LNCaP clone FGC (cell line): Measurements from ENCODE around the gene LRP11.
A peak's percentile ranks its signal among the peaks of the same experiment; 100 is the strongest.
"Not testable (repeated sequence)": the region's sequence is repeated elsewhere in the genome, so short reads cannot be mapped to it uniquely, and the experiment has no call there.

Source experiments
- DNase-seq: peaks from one replicate; pipeline ENCODE4 v3.0.0-alpha.2; 2011; ENCODE audit warnings: low read depth
- H3K4me3 ChIP-seq: 2 replicates; pipeline ENCODE4 v1.5.1; 2011; ENCODE audit warnings: mild to moderate bottlenecking, low read depth, low read length, control low read depth
- TF ChIP-seq, protein P1 (sequence below): IDR thresholded peaks from 2 replicates; pipeline ENCODE4 v1.5.1; 2012; ENCODE audit warnings: mild to moderate bottlenecking; ENCODE audit not compliant: control insufficient read depth, insufficient read depth; ENCODE audit errors: extremely low read depth

LRP11 gene, protein sequence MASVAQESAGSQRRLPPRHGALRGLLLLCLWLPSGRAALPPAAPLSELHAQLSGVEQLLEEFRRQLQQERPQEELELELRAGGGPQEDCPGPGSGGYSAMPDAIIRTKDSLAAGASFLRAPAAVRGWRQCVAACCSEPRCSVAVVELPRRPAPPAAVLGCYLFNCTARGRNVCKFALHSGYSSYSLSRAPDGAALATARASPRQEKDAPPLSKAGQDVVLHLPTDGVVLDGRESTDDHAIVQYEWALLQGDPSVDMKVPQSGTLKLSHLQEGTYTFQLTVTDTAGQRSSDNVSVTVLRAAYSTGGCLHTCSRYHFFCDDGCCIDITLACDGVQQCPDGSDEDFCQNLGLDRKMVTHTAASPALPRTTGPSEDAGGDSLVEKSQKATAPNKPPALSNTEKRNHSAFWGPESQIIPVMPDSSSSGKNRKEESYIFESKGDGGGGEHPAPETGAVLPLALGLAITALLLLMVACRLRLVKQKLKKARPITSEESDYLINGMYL

DNA sequence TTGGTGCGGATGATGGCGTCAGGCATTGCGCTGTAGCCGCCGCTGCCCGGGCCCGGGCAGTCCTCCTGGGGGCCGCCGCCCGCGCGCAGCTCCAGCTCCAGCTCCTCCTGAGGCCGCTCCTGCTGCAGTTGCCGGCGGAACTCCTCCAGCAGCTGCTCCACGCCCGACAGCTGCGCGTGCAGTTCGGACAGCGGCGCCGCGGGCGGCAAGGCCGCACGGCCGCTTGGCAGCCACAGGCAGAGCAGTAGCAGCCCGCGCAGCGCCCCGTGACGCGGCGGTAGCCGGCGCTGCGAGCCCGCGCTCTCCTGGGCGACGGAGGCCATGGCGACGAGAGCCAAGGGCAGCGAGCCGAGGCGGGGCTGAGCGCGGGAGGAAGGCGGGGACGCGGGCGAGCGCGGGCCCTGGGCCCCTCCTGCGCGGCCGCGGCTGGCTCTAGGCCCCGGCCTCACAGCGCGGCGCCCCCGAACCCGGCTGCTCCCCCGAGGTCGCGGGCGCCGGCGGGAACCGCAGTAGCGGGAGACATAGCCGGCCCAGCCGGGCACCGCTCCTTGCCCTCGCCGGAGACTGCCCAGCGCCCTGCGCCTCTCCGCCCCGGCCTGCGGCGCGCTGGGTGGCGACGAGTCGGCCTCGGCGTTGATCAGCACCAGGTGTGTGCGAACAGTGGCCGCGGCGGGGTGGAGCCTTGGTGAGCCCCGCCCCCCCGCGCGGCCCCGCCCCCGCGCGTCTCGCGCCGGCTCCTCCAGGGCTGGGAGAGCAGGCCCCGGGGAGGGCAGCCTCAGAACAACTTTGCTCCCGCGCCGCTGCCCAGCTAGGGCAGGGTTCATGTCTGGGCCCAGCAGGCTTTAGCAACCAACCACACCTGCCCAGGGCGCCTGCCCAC is at the start of gene LRP11:
TSS of gene LRP11 (minus strand) at position 662 of the 880 bp plus-strand sequence. CDS start at position 323, 339 bp downstream.
- TF ChIP-seq, protein P1, sequence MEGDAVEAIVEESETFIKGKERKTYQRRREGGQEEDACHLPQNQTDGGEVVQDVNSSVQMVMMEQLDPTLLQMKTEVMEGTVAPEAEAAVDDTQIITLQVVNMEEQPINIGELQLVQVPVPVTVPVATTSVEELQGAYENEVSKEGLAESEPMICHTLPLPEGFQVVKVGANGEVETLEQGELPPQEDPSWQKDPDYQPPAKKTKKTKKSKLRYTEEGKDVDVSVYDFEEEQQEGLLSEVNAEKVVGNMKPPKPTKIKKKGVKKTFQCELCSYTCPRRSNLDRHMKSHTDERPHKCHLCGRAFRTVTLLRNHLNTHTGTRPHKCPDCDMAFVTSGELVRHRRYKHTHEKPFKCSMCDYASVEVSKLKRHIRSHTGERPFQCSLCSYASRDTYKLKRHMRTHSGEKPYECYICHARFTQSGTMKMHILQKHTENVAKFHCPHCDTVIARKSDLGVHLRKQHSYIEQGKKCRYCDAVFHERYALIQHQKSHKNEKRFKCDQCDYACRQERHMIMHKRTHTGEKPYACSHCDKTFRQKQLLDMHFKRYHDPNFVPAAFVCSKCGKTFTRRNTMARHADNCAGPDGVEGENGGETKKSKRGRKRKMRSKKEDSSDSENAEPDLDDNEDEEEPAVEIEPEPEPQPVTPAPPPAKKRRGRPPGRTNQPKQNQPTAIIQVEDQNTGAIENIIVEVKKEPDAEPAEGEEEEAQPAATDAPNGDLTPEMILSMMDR, result no peak
- peak; percentile 68 for DNase-seq
- peak within 1 kb of the TSS; percentile 57 for H3K4me3 ChIP-seq

DNA sequence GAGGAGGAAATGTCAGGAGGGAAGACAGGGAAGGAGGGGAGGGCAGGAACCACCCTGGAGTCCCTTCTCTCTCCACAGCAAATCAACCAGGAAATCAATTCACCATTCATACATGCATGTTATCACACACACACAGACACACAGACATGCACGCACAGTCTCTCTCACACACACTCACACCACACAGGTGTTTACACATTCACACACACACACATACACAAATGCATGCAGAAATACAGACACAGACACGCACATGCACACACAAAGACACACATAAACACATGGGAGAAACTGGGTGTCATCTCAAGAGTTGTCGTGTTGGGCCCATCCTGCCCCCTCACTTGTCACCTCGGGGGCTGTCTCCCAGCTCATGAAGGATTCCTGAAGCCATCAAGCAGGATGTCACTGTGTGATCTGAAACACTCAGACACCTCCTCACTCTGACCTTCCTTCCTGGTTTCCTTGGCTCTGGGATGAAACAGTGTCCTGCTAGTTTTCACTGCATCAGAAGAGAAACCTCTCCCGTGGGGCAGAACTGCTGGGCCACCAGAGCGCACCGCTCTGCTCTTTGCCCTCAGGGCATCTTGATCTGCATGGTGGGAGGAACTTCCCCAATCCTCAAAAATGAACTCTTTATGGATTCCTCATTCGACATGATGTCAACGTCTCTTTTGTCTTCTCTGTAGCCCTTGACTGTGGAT is 49.5 kb upstream of the LRP11 start:
- TF ChIP-seq, protein P1, result no peak
- H3K4me3 ChIP-seq, result no peak overlapping the region
- no peak for DNase-seq

DNA sequence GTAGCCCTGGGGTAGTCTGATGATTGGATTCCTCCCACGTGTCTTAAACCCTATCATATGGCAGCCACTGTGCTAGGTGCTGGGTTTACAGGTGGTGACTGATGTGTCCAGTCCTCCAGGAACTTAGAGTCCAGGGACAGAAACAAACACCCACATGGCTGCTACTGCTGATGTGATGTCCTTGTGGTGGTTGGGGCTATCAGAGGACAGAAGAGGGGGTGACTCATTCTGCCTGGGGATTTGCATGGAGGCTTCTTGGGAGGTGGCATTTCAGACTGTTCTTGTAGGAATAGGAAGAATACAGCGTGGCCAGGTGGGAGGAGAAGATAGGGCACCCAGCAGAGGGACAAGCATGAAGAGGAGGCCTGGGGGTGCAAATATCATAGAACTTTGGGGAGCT is 48.9 kb upstream of the LRP11 start:
- TF ChIP-seq, protein P1, result no peak
- DNase-seq, result no peak
- no peak overlapping the region for H3K4me3 ChIP-seq

DNA sequence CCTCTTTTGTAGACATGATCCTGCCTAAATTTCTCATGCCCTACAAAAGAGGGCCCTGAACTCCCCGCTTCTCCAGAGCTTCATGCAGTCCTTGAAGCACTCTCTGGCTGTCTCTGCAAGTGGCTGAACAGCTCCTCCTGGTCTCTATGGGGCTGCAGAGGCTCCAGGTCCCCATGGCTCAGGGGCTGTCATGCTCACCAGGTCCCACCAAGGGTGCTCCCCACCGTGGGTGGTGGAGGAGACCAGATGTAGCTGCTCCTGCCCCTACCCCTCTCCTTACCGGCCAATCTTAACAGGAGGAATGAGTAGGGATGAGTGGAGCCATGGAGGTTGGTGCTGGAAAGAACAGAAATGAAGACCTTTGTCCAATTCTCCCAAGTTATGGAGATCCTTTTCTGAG is 48.5 kb upstream of the LRP11 start:
- not testable (repeated sequence) for DNase-seq, H3K4me3 ChIP-seq

DNA sequence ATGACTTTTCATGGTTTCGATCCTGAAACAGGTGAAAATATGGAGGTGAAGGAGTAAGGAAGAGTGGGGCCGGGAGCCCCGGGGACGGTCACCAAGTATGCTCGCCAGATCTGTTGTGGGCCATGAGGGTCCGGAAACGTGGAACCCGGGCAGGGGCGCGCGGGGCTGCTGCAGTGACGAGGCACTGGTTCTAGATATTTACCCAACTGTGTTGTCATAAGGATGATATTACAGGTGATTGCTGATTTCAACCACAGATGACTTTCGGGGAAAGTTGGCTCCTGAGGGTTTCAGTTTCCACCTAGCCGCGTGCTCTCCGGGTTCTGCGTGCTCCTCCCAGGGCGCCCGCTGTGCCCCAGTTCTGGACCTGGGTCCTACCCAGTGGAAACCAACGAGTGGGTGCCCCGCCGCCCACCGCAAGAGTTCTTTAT is 46.6 kb upstream of the LRP11 start:
- no peak overlapping the region for H3K4me3 ChIP-seq
- TF ChIP-seq, protein P1, result no peak
- DNase-seq, result no peak

DNA sequence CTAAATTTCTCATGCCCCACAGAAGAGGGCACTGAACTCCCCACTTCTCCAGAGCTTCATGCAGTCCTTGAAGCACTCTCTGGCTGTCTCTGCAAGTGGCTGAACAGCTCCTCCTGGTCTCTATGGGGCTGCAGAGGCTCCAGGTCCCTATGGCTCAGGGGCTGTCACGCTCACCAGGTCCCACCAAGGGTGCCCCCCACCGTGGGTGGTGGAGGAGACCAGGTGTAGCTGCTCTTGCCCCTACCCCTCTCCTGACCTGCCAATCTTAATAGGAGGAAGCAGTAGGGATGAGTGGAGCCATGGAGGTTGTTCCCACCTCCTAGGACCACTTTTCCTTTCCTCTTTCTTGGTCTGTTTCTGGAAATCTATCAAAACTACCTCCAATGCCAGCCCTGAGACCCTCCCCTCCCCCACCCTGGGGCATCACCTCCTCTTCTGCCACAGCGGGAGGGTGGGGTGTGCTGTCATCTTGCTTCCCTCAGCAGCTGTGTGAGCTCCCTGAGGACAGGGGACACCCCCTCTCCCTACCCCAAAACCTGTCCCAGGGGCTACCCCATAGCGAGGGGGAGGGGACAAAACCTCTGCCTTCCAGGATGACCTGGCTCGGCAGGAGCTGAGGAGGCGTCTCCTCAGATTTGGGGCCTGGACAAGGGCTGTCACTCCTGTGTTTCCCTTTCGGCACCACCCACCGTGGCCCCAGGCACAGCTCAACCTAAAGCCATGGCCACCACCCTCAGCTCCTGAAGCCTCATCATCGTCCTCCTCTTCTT is 45.7 kb upstream of the LRP11 start:
- TF ChIP-seq, protein P1, result no peak

DNA sequence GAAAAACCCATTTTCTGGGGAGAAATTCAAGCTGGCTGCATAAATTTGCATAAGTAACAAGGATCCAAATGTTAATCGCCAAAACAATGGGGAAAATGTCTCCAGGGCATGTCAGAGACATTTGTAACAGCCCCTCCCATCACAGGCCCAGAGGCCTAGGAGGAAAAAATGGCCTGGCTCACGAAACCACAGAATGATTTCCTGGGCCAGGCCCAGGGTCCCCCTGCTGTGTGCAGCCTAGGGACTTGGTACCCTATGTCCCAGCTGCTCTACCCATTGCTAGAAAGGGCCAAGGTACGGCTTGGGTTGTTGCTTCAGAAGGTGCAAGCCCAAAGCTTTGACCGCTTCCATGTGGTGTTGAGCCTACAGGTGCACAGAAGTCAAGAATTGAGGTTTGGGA is 44.3 kb upstream of the LRP11 start:
- not testable (repeated sequence) for H3K4me3 ChIP-seq, DNase-seq

More for the DNA sequence above, 45.7 kb upstream of the LRP11 start:
- no peak overlapping the region for H3K4me3 ChIP-seq
- DNase-seq, result no peak
